Measurements from ENCODE around the gene EPHX1.

GRCh38 chr1:225891229-225891972, 81.5 kb downstream of the EPHX1 start:
- TF ChIP-seq CTCF (IDR thresholded peaks at IDR 0.05) (no peak), POLR2A (IDR thresholded peaks at IDR 0.05) (no peak)

Data from upper lobe of left lung (tissue), 4 donors.